Activated CD8-positive, alpha-beta T cell treated with anti-CD3 and anti-CD28 coated beads, Interleukin-2, amount 10 ng/mL, durations not matched to agents 7 days and 5 days (primary cell): ENCODE data around the gene PHACTR2. TPM values are rescaled to one million over a fixed set of nuclear protein-coding genes. Genes with fewer than 3 reads are reported as not detected.
"Not testable (repeated sequence)": the region's sequence is repeated elsewhere in the genome, so short reads cannot be mapped to it uniquely, and the experiment has no call there.

Experiments
- ATAC-seq: fragments of 150-1000 bp; cut with Tn5 transposase; one replicate; pipeline ENCODE4 v1.10.0; 2021; ENCODE audit warnings: moderate library complexity
- CTCF ChIA-PET: fragments of 350-600 bp; sonication (Branson Sonifier 250); formaldehyde crosslinking; loops from one replicate; lab custom pipeline; 2021; ENCODE audit warnings: antibody characterized with exemption; lab: Charles Lee
- POLR2A ChIA-PET: fragments of 350-600 bp; sonication (Branson Sonifier 250); formaldehyde crosslinking; loops from one replicate; lab custom pipeline; 2021; ENCODE audit warnings: antibody characterized with exemption; lab: Charles Lee
- DNase-seq: peaks from one replicate; pipeline ENCODE4 v3.0.0-alpha.2; 2020
- H3K27ac Mint-ChIP-seq: one replicate; pipeline ENCODE4 v1.8.0; 2021; ENCODE audit warnings: mild to moderate bottlenecking, mixed read lengths
- H3K27me3 Mint-ChIP-seq: one replicate; pipeline ENCODE4 v1.8.0; 2021; ENCODE audit warnings: low read depth, mixed read lengths
- H3K36me3 Mint-ChIP-seq: one replicate; pipeline ENCODE4 v1.8.0; 2021; ENCODE audit warnings: low read depth, mixed read lengths
- H3K4me1 Mint-ChIP-seq: one replicate; pipeline ENCODE4 v1.8.0; 2021; ENCODE audit warnings: low read depth, mixed read lengths
- H3K4me3 Mint-ChIP-seq: one replicate; pipeline ENCODE4 v1.8.0; 2021; ENCODE audit warnings: mild to moderate bottlenecking, mixed read lengths
- H3K9me3 Mint-ChIP-seq: one replicate; pipeline ENCODE4 v1.8.0; 2022; ENCODE audit warnings: mixed read lengths; ENCODE audit not compliant: insufficient read depth
- total RNA-seq, 2 experiments: library from RNA; stranded (reverse); gene quantifications; one replicate each; pipeline ENCODE4 v1.2.3, GENCODE V29; 2021

The PHACTR2 gene
- total RNA-seq, 2 experiments from 2014 or later = 22.4 to 23.1 TPM

DNA sequence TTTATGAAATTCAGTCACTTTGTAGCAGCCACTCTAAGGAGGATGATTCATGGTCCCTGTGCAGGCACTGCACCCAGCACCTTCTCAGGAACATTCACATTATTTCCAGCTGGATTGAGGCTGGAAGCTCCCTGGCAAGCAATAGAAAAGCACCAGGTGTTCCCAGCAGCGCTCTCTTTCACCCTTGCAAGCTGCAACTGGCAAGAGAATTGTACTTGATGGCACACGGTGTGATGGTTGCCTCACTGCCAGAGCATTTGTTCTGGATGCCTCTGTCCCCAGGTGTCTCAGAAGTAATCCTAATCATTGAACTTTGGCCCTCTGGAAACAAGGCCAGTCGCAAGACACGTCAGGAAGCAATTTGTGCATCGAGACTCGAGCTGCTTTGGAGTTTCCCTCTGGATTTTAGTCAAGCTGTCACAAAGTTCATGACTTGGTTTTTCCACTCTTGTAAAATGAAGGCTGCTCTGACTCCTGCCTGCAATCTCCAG lies 24.9 kb upstream of the PHACTR2 start:
- Mint-ChIP-seq H3K4me3 (no peak overlapping the region), H3K36me3 (peaks cover 4% of the 10 kb centered on the region), H3K27ac (no peak overlapping the region), H3K4me1 (peaks cover under 1% of the 10 kb centered on the region), H3K27me3 (no peaks in the 10 kb centered on the region), H3K9me3 (peaks cover 10% of the 10 kb centered on the region)
- ATAC-seq (no peak), DNase-seq (no peak)
- ChIA-PET POLR2A (no interaction called here), CTCF (no interaction called here)

DNA sequence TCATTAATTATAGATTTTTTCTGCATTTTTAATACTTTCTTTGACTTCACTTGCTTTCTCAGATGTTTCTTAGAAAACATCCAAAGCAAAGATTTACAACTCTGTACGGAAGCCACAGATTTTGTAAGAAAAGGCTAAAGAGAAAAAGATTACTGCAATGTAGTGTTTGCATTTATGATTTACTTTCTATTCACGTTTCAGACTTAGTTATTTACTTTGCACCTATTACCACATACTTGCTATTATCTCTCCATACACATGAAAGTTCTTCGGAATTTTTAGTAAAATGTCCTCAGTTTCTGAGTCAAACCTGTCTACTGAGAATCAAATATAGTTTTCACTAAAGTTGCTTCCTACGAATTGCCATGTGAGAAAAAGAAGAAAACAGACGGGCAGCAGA lies 22.2 kb upstream of the PHACTR2 start:
- Mint-ChIP-seq H3K4me3 (no peak overlapping the region), H3K9me3 (peaks cover 12% of the 10 kb centered on the region), H3K27ac (no peak overlapping the region), H3K36me3 (peaks cover 4% of the 10 kb centered on the region), H3K4me1 (no peaks in the 10 kb centered on the region), H3K27me3 (no peaks in the 10 kb centered on the region)
- ChIA-PET POLR2A (no interaction called here), CTCF (no interaction called here)
- DNase-seq = no peak
- no peak for ATAC-seq

DNA sequence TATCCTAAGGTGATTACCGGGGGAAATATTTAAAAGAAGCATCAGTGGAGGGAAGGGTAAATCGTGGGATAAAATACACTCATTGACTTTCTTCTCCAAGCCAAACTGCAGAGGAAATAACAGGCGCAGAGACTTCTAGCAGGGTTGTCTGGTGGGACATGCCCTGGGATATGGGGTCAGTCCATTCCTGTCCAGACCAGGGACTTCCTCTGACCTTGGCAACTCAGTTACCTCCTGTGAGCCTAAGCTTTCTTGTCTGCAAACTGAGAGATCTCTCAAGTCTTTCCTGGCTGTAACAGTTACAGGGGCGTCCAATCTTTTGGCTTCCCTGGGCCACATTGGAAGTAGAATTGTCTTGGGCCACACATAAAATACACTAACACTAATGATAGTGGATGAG lies 21.7 kb upstream of the PHACTR2 start:
- Mint-ChIP-seq H3K9me3 (peaks cover 14% of the 10 kb centered on the region), H3K4me3 (no peak overlapping the region), H3K4me1 (no peaks in the 10 kb centered on the region), H3K27ac (no peak overlapping the region), H3K36me3 (peaks cover 4% of the 10 kb centered on the region), H3K27me3 (no peaks in the 10 kb centered on the region)
- no peak for DNase-seq
- CTCF ChIA-PET = no interaction called here
- POLR2A ChIA-PET = no interaction called here
- no peak for ATAC-seq

DNA sequence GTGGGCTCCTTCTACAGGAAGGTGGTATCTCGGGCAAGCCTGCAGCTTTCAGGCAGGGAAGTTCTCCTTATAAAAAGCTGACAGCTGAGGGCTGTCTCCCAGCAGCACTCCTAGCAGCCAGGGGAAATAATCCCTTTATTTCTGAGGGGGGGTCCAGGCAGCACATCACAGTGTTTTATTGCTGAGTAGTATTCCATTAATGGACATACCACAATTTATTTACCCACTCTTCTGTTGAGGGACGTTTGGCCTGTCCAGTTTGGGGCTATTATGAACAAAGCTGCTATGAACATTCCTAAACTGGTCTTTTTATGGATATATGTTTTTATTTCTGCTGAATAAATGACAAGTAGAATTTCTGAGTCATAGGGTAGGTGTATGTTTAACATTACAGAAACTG lies 20.0 kb upstream of the PHACTR2 start:
- no peak for ATAC-seq
- CTCF ChIA-PET = no interaction called here
- no peak for DNase-seq
- POLR2A ChIA-PET = no interaction called here
- H3K9me3 Mint-ChIP-seq = peaks cover 14% of the 10 kb centered on the region
- no peaks in the 10 kb centered on the region for H3K4me1 Mint-ChIP-seq
- no peak overlapping the region for H3K4me3 Mint-ChIP-seq
- H3K36me3 Mint-ChIP-seq = peaks cover 4% of the 10 kb centered on the region
- H3K27me3 Mint-ChIP-seq = no peaks in the 10 kb centered on the region
- H3K27ac Mint-ChIP-seq = no peak overlapping the region

DNA sequence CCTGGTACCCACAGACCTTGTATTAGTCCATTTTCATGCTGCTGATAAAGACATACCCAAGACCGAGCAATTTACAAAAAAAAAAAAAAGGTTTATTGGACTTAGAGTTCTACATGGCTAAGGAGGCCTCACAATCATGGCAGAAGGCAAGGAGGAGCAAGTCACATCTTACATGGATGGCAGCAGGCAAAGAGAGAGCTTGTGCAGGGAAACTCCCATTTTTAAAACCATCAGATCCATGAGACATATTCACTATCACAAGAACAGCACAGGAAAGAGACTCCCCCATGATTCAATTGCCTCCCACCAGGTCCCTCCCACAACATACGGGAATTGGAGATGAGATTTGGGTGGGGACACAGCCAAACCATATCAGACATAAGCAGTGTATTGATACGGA lies 17.6 kb upstream of the PHACTR2 start:
- H3K27ac Mint-ChIP-seq, H3K27me3 Mint-ChIP-seq, ATAC-seq, H3K36me3 Mint-ChIP-seq, CTCF ChIA-PET, POLR2A ChIA-PET, H3K4me3 Mint-ChIP-seq, DNase-seq, H3K4me1 Mint-ChIP-seq: not testable (repeated sequence)
- peaks cover 18% of the 10 kb centered on the region for H3K9me3 Mint-ChIP-seq

DNA sequence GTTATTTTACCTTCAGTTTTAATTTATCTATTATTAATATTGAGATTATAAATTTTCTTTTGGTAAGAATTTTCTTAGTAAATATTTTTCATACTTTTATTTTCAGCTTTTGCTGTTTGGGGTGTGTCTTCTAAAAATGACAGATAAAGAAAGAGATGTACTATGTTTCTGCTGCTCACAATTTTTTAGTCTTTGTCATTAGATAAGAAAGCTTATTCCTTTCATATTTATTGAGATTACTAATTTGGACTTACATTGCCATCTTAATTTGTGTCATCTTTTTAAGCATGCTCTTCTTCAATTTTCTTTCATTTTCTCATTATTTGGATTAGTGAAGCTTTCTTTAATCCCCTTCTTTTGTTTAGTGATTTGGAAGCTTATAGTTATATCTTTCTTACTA lies 13.6 kb upstream of the PHACTR2 start:
- Mint-ChIP-seq H3K27ac (no peak overlapping the region), H3K4me3 (no peak overlapping the region), H3K27me3 (peaks cover 3% of the 10 kb centered on the region), H3K4me1 (no peaks in the 10 kb centered on the region), H3K9me3 (peaks cover 21% of the 10 kb centered on the region), H3K36me3 (peaks cover 7% of the 10 kb centered on the region)
- DNase-seq (no peak), ATAC-seq (no peak)
- ChIA-PET CTCF (no interaction called here), POLR2A (no interaction called here)

DNA sequence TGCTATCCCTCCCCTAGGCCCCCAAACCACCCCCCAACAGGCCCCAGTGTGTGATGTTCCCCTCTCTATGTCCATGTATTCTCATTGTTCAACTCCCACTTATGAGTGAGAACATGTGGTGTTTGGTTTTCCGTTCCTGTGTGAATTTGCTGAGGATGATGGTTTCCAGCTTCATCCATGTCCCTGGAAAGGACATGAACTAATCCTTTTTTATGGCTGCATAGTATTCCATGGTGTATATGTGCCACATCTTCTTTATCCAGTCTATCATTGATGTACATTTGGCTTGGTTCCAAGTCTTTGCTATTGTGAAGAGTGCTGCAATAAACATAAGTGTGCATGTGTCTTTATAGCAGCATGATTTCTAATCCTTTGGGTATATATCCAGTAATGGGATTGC lies 11.8 kb upstream of the PHACTR2 start:
- H3K27ac Mint-ChIP-seq, H3K27me3 Mint-ChIP-seq, H3K4me3 Mint-ChIP-seq, DNase-seq, H3K4me1 Mint-ChIP-seq, POLR2A ChIA-PET, ATAC-seq, H3K36me3 Mint-ChIP-seq, CTCF ChIA-PET: not testable (repeated sequence)
- peaks cover 11% of the 10 kb centered on the region for H3K9me3 Mint-ChIP-seq

DNA sequence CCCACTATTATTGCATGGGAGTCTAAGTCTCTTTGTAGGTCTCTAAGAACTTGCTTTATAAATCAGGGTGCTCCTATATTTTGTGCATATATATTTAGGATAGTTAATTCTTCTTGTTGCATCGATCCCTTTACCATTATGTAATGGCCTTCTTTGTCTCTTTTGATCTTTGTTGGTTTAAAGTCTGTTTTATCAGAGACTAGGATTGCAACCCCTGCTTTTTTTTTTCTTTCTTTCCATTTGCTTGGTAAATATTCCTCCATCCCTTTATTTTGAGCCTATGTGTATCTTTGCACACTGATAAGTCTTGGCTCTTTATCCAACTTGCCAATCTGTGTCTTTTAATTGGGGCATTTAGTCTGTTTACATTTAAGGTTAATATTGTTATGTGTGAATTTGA lies 8.3 kb upstream of the PHACTR2 start:
- CTCF ChIA-PET = not testable (repeated sequence)

DNA sequence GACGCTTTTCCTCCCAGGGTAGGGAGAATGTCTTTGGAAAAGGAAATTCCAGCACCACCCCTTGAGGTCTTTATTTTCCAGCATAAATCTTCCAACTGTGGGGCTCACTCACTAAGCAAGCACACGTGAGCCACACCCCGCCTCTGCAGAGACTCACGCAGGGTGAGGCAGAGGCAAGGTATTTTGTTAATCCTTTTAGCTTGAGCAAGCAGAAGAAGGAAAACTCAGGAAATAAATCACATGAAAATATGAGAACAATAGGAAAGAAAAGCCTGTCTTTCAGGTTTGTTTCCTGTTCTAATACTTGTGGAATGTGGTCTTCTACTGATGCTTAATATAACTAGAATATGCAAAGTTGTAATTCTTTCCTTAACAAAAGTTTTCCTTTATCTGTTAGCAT lies 4.1 kb upstream of the PHACTR2 start:
- no peaks in the 10 kb centered on the region for H3K36me3 Mint-ChIP-seq
- H3K4me1 Mint-ChIP-seq = peaks cover 5% of the 10 kb centered on the region
- DNase-seq (no peak), ATAC-seq (no peak)
- H3K27ac Mint-ChIP-seq = no peak overlapping the region
- peaks cover 31% of the 10 kb centered on the region for H3K27me3 Mint-ChIP-seq
- POLR2A ChIA-PET = no interaction called here
- CTCF ChIA-PET = no interaction called here
- H3K9me3 Mint-ChIP-seq = peaks cover 4% of the 10 kb centered on the region
- no peak overlapping the region for H3K4me3 Mint-ChIP-seq

More for the DNA sequence above, 8.3 kb upstream of the PHACTR2 start:
- H3K4me3 Mint-ChIP-seq, POLR2A ChIA-PET, H3K36me3 Mint-ChIP-seq, ATAC-seq, H3K4me1 Mint-ChIP-seq, DNase-seq, H3K9me3 Mint-ChIP-seq, H3K27ac Mint-ChIP-seq: not testable (repeated sequence)
- H3K27me3 Mint-ChIP-seq = peaks cover 10% of the 10 kb centered on the region

DNA sequence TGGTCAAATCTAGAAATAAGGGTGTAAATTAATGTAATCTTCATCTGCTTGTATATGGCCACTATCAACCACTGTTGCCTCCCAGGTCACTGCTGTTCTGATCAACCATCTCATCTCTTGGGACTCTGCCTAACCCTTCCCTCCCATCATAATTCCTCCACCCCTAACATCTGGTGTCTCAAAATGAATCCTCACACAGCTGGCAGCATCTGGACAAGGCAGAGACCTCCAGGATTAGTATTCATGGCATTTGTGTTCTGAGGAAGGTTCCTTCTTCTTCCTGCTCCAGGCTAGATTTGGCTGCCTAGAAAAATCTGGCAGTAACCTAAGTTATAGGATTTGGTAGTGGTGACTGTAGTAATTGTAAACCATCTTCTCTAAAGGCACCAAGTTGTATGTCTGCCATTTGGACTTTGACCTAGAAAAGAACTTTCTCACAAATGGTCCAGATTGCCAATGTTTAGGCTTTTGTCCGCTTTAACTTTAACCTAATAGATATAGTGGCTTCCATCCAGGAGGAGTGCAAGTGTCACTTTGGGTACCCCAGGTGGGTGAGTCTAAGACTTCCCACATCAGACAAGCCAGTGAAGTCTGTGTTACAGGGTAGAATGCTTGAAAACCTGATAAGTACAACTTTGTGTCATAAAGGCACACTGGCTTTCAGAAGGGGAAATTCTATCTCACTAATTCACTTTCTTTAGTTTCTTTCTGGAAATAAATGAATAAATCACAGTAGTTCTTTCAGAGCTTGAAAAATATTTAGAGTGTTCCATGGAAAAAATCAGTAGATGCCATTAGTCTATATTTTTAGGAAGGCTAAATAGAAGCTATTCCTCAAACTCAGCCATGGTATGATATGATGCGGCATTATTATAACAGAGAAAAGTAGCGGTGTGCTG lies 3.0 kb upstream of the PHACTR2 start:
- CTCF ChIA-PET = no interaction called here
- no peak overlapping the region for H3K4me3 Mint-ChIP-seq
- H3K9me3 Mint-ChIP-seq = no peaks in the 10 kb centered on the region
- ATAC-seq (no peak), DNase-seq (no peak)
- H3K27ac Mint-ChIP-seq = no peak overlapping the region
- POLR2A ChIA-PET = no interaction called here
- H3K36me3 Mint-ChIP-seq = no peaks in the 10 kb centered on the region
- H3K4me1 Mint-ChIP-seq = peaks cover 15% of the 10 kb centered on the region
- H3K27me3 Mint-ChIP-seq = peaks cover 34% of the 10 kb centered on the region

DNA sequence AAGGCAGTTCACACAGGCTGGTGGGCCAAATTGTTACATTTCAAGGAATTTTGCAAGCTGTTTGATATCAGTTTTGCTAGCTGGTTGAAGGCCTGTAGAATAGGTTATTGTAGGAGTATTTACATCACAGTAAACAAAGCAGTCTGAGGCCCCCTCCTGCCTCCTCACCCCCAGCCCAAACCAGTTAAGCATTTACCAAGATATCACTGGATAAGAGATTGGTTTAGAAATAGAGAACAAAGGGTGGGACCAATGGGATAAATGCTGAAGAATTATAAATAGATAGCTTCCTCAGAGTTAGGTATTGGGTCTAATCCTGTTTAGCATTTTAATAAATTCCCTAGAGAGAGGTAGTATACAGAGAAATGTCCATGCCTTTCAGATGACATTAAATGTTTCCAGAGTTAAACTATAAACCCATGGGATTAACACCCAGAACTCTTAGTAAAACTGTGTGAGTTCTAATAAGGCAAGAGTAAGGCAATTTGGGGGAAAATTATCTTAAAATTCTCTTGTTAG lies 2.3 kb upstream of the PHACTR2 start:
- ChIA-PET POLR2A (no interaction called here), CTCF (no interaction called here)
- Mint-ChIP-seq H3K27ac (no peak overlapping the region), H3K36me3 (no peaks in the 10 kb centered on the region), H3K4me1 (peaks cover 15% of the 10 kb centered on the region), H3K27me3 (peaks cover 38% of the 10 kb centered on the region), H3K4me3 (no peak overlapping the region), H3K9me3 (no peaks in the 10 kb centered on the region)
- DNase-seq (no peak), ATAC-seq (no peak)

DNA sequence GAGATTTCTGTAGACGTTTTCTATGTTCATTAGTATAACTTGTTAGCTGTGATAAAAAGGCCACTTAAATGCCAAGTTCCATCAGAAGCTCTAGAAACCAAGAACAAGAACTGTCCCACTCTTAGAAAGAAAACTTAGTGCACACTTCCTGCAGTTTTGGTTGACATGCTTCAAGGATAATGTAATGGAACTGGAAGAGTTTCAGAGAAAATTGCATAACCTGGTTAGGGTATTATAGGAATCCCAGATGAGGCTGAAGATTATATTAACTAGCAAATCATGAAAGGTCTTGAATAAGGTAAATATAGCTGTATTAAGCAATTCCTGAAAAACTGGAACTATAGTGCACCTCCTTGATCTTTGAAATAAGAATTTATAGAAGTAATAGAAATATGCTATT lies 1.8 kb upstream of the PHACTR2 start:
- peaks cover 15% of the 10 kb centered on the region for H3K4me1 Mint-ChIP-seq
- peaks cover 37% of the 10 kb centered on the region for H3K27me3 Mint-ChIP-seq
- no peak overlapping the region for H3K4me3 Mint-ChIP-seq
- H3K27ac Mint-ChIP-seq = no peak overlapping the region
- no peak for DNase-seq
- no peaks in the 10 kb centered on the region for H3K9me3 Mint-ChIP-seq
- H3K36me3 Mint-ChIP-seq = no peaks in the 10 kb centered on the region
- CTCF ChIA-PET = no interaction called here
- ATAC-seq = no peak
- POLR2A ChIA-PET = no interaction called here
